Measurements from ENCODE around the gene DES.

DES gene

DNA sequence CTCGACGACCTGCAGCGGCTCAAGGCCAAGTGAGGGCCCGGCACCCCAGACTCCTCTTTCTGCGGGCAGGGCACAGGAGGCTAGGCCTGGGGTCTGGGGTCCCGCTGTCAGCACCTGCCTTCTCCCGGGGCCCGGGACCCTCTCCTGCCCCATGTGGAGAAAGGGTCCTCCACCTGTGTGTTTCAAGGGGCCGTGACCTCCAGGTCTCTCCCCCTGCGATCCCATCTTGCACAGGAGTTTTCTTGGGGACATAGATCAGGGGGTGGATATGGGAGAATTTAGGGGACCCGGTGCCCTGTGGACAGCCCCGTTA is 791 bp downstream of the DES start:
- TF ChIP-seq, protein P1, sequence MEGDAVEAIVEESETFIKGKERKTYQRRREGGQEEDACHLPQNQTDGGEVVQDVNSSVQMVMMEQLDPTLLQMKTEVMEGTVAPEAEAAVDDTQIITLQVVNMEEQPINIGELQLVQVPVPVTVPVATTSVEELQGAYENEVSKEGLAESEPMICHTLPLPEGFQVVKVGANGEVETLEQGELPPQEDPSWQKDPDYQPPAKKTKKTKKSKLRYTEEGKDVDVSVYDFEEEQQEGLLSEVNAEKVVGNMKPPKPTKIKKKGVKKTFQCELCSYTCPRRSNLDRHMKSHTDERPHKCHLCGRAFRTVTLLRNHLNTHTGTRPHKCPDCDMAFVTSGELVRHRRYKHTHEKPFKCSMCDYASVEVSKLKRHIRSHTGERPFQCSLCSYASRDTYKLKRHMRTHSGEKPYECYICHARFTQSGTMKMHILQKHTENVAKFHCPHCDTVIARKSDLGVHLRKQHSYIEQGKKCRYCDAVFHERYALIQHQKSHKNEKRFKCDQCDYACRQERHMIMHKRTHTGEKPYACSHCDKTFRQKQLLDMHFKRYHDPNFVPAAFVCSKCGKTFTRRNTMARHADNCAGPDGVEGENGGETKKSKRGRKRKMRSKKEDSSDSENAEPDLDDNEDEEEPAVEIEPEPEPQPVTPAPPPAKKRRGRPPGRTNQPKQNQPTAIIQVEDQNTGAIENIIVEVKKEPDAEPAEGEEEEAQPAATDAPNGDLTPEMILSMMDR (IDR thresholded peaks at IDR 0.05; ENCODE audit: low read depth, low read length) = no peak
- TF ChIP-seq POLR2A (IDR thresholded peaks at IDR 0.05; ENCODE audit: extremely low read depth, insufficient read length) (no peak), MYC (IDR thresholded peaks at IDR 0.05; ENCODE audit: low read depth, low read length) (no peak)
- H3K4me3 ChIP-seq (ENCODE audit: low read depth, low read length) = no peak overlapping the region
- no peak for DNase-seq (ENCODE audit: low read depth)

DNA sequence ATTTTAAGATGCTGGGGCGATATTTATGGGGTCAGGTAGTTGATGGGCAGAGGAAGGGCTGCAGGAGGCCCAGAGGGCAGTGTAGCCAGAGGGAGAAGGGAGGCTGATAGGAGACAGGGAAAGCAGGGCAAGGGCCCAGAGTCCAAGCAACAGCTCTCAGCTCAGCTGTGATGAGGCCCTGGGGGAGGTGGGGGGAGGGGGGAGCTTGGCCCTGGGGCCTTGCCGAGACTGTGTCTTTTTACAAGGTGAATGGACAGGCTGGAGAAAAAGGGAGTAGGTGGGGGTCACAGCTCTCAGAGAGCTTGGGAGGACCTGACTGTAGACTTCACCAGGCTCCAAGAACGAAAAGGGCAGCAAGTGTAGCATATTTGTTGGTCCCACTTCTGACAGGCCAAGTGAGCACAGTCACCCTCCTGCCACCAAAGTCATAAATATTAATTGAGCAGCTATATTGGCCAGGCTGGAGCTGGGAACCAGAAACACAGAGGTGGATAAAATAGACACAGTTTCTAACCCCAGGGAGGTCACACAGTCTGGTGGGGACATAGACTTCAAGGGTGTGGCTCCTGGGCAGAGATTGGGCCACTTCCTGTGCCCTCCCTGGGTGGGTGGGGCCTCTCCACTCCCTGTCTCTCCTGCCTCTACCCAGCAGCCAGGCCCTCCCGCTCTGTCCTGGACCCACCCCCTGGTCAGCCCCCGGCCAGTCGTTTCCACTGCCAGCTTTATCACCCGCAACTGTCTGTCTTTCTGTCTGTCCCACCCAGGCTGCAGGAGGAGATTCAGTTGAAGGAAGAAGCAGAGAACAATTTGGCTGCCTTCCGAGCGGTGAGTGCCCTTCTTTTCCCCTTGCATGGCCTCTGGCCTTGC is 1.4 kb downstream of the DES start:
- peak; percentile 90 for DNase-seq (ENCODE audit: low read depth)
- H3K4me3 ChIP-seq (ENCODE audit: low read depth, low read length) = peak overlapping the region; percentile 46
- TF ChIP-seq POLR2A (IDR thresholded peaks at IDR 0.05; ENCODE audit: extremely low read depth, insufficient read length) (peak; percentile 63), MYC (IDR thresholded peaks at IDR 0.05; ENCODE audit: low read depth, low read length) (peak; percentile 35; the same call in 1 of the 2 replicates)
- TF ChIP-seq, protein P1 (IDR thresholded peaks at IDR 0.05; ENCODE audit: low read depth, low read length) = no peak

DNA sequence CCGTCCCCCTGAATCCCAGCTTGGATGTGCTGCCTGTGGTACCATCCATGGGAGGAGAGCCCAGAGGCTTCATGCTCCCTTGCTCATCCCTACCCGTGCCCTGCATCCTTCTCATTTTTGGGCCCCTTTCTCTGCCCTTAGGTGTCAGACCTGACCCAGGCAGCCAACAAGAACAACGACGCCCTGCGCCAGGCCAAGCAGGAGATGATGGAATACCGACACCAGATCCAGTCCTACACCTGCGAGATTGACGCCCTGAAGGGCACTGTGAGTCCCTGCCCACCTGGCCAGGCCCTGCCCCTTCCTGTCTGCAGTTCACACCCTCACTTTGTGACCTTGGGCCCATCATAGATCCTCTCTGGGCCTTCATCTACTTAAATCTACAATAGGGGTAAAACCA is 2.5 kb downstream of the DES start:
- no peak for DNase-seq (ENCODE audit: low read depth)
- no peak overlapping the region for H3K4me3 ChIP-seq (ENCODE audit: low read depth, low read length)
- TF ChIP-seq, protein P1 (IDR thresholded peaks at IDR 0.05; ENCODE audit: low read depth, low read length) = no peak
- TF ChIP-seq MYC (IDR thresholded peaks at IDR 0.05; ENCODE audit: low read depth, low read length) (no peak), POLR2A (IDR thresholded peaks at IDR 0.05; ENCODE audit: extremely low read depth, insufficient read length) (no peak)
- TF ChIP-seq, protein P2, sequence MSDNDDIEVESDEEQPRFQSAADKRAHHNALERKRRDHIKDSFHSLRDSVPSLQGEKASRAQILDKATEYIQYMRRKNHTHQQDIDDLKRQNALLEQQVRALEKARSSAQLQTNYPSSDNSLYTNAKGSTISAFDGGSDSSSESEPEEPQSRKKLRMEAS (IDR thresholded peaks at IDR 0.05; ENCODE audit: low read depth, low read length) = no peak

DNA sequence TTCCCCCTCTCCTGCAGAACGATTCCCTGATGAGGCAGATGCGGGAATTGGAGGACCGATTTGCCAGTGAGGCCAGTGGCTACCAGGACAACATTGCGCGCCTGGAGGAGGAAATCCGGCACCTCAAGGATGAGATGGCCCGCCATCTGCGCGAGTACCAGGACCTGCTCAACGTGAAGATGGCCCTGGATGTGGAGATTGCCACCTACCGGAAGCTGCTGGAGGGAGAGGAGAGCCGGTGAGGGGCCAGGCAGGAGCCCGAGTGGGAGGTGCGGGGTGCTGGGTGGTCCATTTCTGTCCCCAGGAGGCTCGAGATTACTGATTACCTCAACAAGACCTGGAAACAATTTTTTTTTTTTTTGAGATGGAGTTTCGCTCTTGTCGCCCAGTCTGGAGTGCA is 3.1 kb downstream of the DES start:
- no peak overlapping the region for H3K4me3 ChIP-seq (ENCODE audit: low read depth, low read length)
- no peak for DNase-seq (ENCODE audit: low read depth)
- TF ChIP-seq, protein P1 (IDR thresholded peaks at IDR 0.05; ENCODE audit: low read depth, low read length) = no peak
- TF ChIP-seq POLR2A (IDR thresholded peaks at IDR 0.05; ENCODE audit: extremely low read depth, insufficient read length) = no peak
- TF ChIP-seq, protein P2 (IDR thresholded peaks at IDR 0.05; ENCODE audit: low read depth, low read length) = no peak
- no peak for TF ChIP-seq MYC (IDR thresholded peaks at IDR 0.05; ENCODE audit: low read depth, low read length)

DNA sequence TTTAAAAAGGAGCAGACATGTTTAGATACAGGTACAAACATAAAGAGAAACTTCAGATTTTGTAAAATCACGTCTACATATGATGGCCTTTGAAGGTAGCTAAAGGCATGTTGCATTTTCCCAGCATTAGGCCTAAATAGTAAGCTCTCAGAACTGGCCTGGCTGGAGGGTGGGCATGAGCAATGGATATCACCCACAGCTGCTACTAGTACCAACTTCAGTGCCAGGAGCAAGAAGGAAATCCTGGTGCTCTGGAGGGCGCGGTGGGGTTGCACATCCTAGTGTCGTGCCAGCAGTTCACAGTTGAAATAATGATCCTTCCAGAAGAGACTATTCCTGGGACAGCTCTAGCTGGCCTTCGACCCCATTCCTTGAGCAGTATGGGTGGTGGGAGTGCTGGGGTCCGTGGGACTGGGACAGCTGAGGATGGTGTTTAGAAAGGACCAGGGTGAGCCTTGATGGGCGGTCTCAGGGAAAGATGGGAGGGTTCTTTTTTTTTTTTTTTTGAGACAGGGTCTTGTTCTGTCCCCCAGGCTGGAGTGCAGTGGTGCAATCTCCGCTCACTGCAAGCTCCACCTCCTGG is 4.9 kb downstream of the DES start:
- H3K4me3 ChIP-seq (ENCODE audit: low read depth, low read length) = no peak overlapping the region
- TF ChIP-seq POLR2A (IDR thresholded peaks at IDR 0.05; ENCODE audit: extremely low read depth, insufficient read length) (no peak), MYC (IDR thresholded peaks at IDR 0.05; ENCODE audit: low read depth, low read length) (no peak)
- TF ChIP-seq, protein P1 (IDR thresholded peaks at IDR 0.05; ENCODE audit: low read depth, low read length) = no peak
- TF ChIP-seq, protein P2 (IDR thresholded peaks at IDR 0.05; ENCODE audit: low read depth, low read length) = no peak
- DNase-seq (ENCODE audit: low read depth) = no peak
